ENCODE measurements around the gene C1orf159. TPM values are rescaled to one million over a fixed set of nuclear protein-coding genes. Genes with fewer than 3 reads are reported as not detected.

Gene C1orf159
- total RNA-seq, 1 experiment from 2014 or later: 15.7 TPM

DNA sequence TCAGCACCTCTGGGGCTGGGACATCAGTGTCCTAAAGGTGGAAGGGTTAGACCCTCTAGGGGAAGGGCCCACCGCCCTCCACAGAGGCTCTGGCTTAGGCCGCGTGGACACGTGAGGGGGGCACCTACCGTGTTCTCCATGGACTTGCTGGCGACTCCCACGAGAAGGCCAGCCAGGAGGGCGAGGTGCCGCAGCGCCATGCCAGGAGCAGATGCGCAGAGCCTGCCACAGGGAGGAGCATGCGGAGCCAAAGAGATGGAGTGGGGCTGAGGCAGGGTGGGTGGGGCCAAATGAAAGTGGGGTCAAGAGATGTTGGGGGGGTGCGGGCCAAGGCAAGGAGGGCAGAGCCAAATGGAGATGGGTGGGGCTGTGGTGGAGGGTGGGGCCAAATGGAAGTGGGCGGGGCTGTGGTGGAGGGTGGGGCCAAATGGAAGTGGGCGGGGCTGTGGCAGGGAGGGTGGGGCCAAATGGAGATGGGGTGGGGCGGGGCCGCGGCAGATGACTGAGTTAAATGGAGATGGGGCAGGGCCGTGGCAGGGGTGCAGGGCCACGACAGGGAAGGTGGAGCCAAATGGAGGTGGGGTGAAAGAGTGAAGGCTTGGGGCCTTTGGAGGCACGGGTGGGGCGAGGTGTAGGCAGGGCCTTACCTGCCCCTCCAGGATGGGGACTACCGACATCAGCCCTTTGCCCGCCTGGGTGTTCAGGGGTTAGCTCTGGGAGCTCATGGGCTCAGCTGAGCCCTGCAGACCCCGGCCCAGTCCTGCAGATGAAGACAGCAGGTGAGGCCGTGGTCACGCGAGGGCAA lies 24.3 kb downstream of the C1orf159 start:
- no peaks in the 10 kb centered on the region for H3K4me1 Mint-ChIP-seq (ENCODE audit: insufficient read depth, unreplicated experiment)
- TF ChIP-seq, protein P1, sequence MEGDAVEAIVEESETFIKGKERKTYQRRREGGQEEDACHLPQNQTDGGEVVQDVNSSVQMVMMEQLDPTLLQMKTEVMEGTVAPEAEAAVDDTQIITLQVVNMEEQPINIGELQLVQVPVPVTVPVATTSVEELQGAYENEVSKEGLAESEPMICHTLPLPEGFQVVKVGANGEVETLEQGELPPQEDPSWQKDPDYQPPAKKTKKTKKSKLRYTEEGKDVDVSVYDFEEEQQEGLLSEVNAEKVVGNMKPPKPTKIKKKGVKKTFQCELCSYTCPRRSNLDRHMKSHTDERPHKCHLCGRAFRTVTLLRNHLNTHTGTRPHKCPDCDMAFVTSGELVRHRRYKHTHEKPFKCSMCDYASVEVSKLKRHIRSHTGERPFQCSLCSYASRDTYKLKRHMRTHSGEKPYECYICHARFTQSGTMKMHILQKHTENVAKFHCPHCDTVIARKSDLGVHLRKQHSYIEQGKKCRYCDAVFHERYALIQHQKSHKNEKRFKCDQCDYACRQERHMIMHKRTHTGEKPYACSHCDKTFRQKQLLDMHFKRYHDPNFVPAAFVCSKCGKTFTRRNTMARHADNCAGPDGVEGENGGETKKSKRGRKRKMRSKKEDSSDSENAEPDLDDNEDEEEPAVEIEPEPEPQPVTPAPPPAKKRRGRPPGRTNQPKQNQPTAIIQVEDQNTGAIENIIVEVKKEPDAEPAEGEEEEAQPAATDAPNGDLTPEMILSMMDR (IDR thresholded peaks at IDR 0.05; ENCODE audit: unreplicated experiment): no peak
- H3K27ac Mint-ChIP-seq (ENCODE audit: low read depth, unreplicated experiment): no peak overlapping the region
- no peak overlapping the region for H3K4me3 Mint-ChIP-seq (ENCODE audit: unreplicated experiment)
- intact Hi-C loops (cut with micrococcal nuclease): no loop called here
- no peaks in the 10 kb centered on the region for H3K27me3 Mint-ChIP-seq (ENCODE audit: insufficient read depth, unreplicated experiment)
- DNase-seq (ENCODE audit: unreplicated experiment): no peak
- no peaks in the 10 kb centered on the region for H3K9me3 Mint-ChIP-seq (ENCODE audit: unreplicated experiment)
- H3K36me3 Mint-ChIP-seq (ENCODE audit: insufficient read depth, unreplicated experiment): peaks cover 14% of the 10 kb centered on the region
- CTCF ChIA-PET: no interaction called here
- POLR2A ChIA-PET: no interaction called here
- no TSS peak for BruUV-seq (replicated peaks)

DNA sequence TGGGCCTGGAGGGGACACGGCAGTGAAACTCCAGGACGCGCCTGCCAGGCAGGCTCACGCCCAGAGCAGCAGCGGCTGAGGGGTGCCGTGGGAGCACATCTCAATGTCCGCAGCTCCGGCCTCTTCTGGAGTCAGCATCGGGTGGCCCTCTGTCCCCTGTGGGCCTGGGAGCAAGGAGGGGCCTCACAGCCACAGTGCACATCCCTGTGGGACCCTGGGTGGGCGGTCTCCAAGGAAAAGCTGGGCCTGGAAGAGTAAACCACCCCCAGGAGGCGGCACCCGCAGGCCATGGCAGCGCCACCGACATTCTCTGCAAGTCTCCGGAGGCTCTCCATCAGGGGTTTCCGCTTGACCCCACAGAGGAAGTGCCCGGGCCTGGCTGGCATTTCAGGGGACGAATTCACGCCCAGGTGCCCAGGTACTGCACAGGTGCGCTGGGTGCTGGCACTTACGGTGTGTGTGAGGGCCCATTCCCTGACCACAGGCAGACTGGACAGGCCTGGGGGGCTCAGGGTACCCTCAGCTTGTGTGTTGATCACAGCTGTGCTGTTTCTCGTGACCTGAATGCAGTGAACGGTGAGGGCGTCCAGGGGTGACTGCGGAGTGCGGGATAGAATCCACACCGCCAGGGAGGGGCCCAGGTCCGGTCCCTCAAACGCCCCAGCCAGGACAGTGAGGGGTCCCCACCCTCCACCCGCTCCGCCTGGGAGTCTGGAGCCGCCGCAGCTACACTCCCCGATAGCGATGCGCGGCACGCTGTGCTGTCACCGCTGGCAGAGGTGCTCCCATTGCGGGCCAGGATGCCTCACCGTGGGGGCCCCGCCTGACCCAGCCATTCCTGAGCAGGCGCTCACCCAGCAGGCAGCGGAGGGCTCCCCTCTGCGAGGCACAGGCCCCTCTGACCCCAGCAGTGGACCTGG lies 25.2 kb downstream of the C1orf159 start:
- H3K9me3 Mint-ChIP-seq (ENCODE audit: unreplicated experiment): no peaks in the 10 kb centered on the region
- H3K4me1 Mint-ChIP-seq (ENCODE audit: insufficient read depth, unreplicated experiment): no peaks in the 10 kb centered on the region

DNA sequence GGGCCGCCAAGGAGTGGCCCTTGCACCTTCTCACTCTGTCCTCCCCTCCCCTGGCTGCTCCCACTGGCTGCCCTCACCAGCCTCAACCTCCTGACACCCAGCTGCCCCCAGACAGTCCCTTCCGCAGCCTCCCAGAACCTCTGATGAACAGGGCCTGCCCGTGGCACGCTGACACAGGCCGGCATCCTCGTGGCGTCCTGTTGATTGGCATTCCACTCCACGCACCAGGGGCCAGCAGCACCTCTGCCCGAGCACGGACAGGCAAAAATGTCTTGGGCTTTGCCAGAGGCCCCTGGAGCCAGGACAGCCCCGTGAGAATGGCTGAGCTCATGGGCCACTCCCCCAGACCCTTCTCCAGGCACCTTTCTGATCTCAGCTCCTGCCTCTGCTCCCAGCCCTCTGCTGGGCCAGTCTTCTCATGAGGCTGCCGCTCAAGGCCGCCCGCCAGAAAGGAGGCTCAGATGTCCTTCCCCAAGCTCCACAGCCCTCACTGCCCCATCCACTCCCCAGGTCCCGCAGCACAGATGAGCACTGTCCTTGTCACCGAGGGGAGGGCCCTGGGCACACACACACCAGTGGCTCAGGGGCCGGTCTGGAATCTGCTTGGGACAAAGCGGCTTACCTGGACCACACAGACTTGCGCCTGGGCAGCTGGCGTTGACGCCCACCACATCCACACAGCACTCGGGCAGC lies 26.0 kb downstream of the C1orf159 start:
- intact Hi-C loops (cut with micrococcal nuclease): no loop called here
- H3K9me3 Mint-ChIP-seq (ENCODE audit: unreplicated experiment): no peaks in the 10 kb centered on the region
- no peaks in the 10 kb centered on the region for H3K27me3 Mint-ChIP-seq (ENCODE audit: insufficient read depth, unreplicated experiment)
- POLR2A ChIA-PET: interaction anchor here (0.6 kb wide), 1 partner anchor 95 kb away, joined by 3 read pairs; no protein-coding TSS in a partner anchor
- H3K27ac Mint-ChIP-seq (ENCODE audit: low read depth, unreplicated experiment): no peak overlapping the region
- H3K4me3 Mint-ChIP-seq (ENCODE audit: unreplicated experiment): no peak overlapping the region
- CTCF ChIA-PET: no interaction called here
- H3K4me1 Mint-ChIP-seq (ENCODE audit: insufficient read depth, unreplicated experiment): no peaks in the 10 kb centered on the region
- peaks cover 14% of the 10 kb centered on the region for H3K36me3 Mint-ChIP-seq (ENCODE audit: insufficient read depth, unreplicated experiment)
- TF ChIP-seq, protein P1 (IDR thresholded peaks at IDR 0.05; ENCODE audit: unreplicated experiment): no peak
- DNase-seq (ENCODE audit: unreplicated experiment): no peak
- BruUV-seq (replicated peaks): no TSS peak

More for the DNA sequence above, 25.2 kb downstream of the C1orf159 start:
- Mint-ChIP-seq H3K27me3 (ENCODE audit: insufficient read depth, unreplicated experiment) (no peaks in the 10 kb centered on the region), H3K36me3 (ENCODE audit: insufficient read depth, unreplicated experiment) (peaks cover 14% of the 10 kb centered on the region), H3K27ac (ENCODE audit: low read depth, unreplicated experiment) (no peak overlapping the region), H3K4me3 (ENCODE audit: unreplicated experiment) (no peak overlapping the region)
- TF ChIP-seq, protein P1 (IDR thresholded peaks at IDR 0.05; ENCODE audit: unreplicated experiment): no peak
- intact Hi-C loops (cut with micrococcal nuclease): no loop called here
- DNase-seq (ENCODE audit: unreplicated experiment): no peak
- ChIA-PET POLR2A (no interaction called here), CTCF (no interaction called here)
- BruUV-seq (replicated peaks): no TSS peak
